22Rv1 (cell line): ENCODE results near the gene MED27.

ENCODE experiments used
- H3K27ac ChIP-seq: fragments of 450-650 bp; 2 replicates; pipeline ENCODE4 v1.5.1; 2017
- CTCF ChIP-seq: fragments of 450-650 bp; IDR thresholded peaks from 2 replicates; pipeline ENCODE4 v1.5.1; 2017; ENCODE audit warnings: mild to moderate bottlenecking
- ZFX ChIP-seq: fragments of 450-650 bp; IDR thresholded peaks from 2 replicates; pipeline ENCODE4 v1.6.1; 2017; ENCODE audit warnings: antibody characterized with exemption, borderline replicate concordance

The MED27 gene

GRCh38 chr9:131994364-131995125 lies 85.1 kb downstream of the MED27 start:
- no peak for TF ChIP-seq ZFX
- no peak overlapping the region for H3K27ac ChIP-seq

- no peak for TF ChIP-seq ZFX
- TF ChIP-seq CTCF: no peak
- H3K27ac ChIP-seq: no peak overlapping the region
Measured at GRCh38 chr9:131992906-131993657, 86.6 kb downstream of the MED27 start.

GRCh38 chr9:131987232-131987631 lies 92.4 kb downstream of the MED27 start:
- H3K27ac ChIP-seq: no peak overlapping the region
- TF ChIP-seq ZFX: no peak
- TF ChIP-seq CTCF: no peak

- H3K27ac ChIP-seq: no peak overlapping the region
- TF ChIP-seq CTCF (no peak), ZFX (no peak)
Measured at GRCh38 chr9:131986576-131986975, 93.1 kb downstream of the MED27 start.

GRCh38 chr9:131986089-131986488 lies 93.6 kb downstream of the MED27 start:
- no peak overlapping the region for H3K27ac ChIP-seq
- TF ChIP-seq CTCF (no peak), ZFX (no peak)

- H3K27ac ChIP-seq: no peak overlapping the region
- TF ChIP-seq ZFX: no peak
- TF ChIP-seq CTCF: no peak
Measured at GRCh38 chr9:131984564-131984963, 95.1 kb downstream of the MED27 start.

- no peak overlapping the region for H3K27ac ChIP-seq
- TF ChIP-seq ZFX: no peak
- no peak for TF ChIP-seq CTCF
Measured at GRCh38 chr9:131982671-131983239, 96.9 kb downstream of the MED27 start.
